NOMO-1 treated with DMSO at 0.1 percent for 48 hours (cell line): ENCODE measurements around the gene ANO4.
"Not testable (repeated sequence)": the region's sequence is repeated elsewhere in the genome, so short reads cannot be mapped to it uniquely, and the experiment has no call there.

ENCODE experiments used
- DNase-seq: peaks from one replicate; lab custom pipeline; 2025; ENCODE audit not compliant: unreplicated experiment; lab: John Stamatoyannopoulos, UW

The ANO4 gene

GRCh38 chr12:100868487-100868886 lies 73.9 kb downstream of the ANO4 start:
- no peak for DNase-seq

- DNase-seq: no peak
Measured at GRCh38 chr12:100871195-100871734, 76.7 kb downstream of the ANO4 start.

- no peak for DNase-seq
Measured at GRCh38 chr12:100875156-100875555, 80.6 kb downstream of the ANO4 start.

- DNase-seq: no peak
Measured at GRCh38 chr12:100875771-100876170, 81.2 kb downstream of the ANO4 start.

- no peak for DNase-seq
Measured at GRCh38 chr12:100877776-100878175, 83.2 kb downstream of the ANO4 start.

- DNase-seq: no peak
Measured at GRCh38 chr12:100895192-100895591, 100.6 kb downstream of the ANO4 start.

- DNase-seq: no peak
Measured at GRCh38 chr12:100896192-100896591, 101.6 kb downstream of the ANO4 start.

GRCh38 chr12:100897240-100897639 lies 102.7 kb downstream of the ANO4 start:
- no peak for DNase-seq

GRCh38 chr12:100899301-100899700 lies 104.7 kb downstream of the ANO4 start:
- DNase-seq: no peak

- no peak for DNase-seq
Measured at GRCh38 chr12:100900808-100901207, 106.2 kb downstream of the ANO4 start.

- DNase-seq: no peak
Measured at GRCh38 chr12:100901266-100901665, 106.7 kb downstream of the ANO4 start.

GRCh38 chr12:100904270-100904669 lies 109.7 kb downstream of the ANO4 start:
- DNase-seq: no peak

GRCh38 chr12:100908501-100908900 lies 113.9 kb downstream of the ANO4 start:
- no peak for DNase-seq

- no peak for DNase-seq
Measured at GRCh38 chr12:100913872-100914592, 119.5 kb downstream of the ANO4 start.

GRCh38 chr12:100919116-100919515 lies 124.5 kb downstream of the ANO4 start:
- no peak for DNase-seq

- no peak for DNase-seq
Measured at GRCh38 chr12:100920493-100920892, 125.9 kb downstream of the ANO4 start.

- no peak for DNase-seq
Measured at GRCh38 chr12:100926669-100927248, 132.2 kb downstream of the ANO4 start.

- DNase-seq: no peak
Measured at GRCh38 chr12:100927826-100928225, 133.2 kb downstream of the ANO4 start.

- DNase-seq: no peak
Measured at GRCh38 chr12:100932571-100932970, 138.0 kb downstream of the ANO4 start.

GRCh38 chr12:100933531-100933930 lies 139.0 kb downstream of the ANO4 start:
- DNase-seq: not testable (repeated sequence)

GRCh38 chr12:100935929-100936328 lies 141.4 kb downstream of the ANO4 start:
- no peak for DNase-seq

GRCh38 chr12:100936661-100937060 lies 142.1 kb downstream of the ANO4 start:
- no peak for DNase-seq

GRCh38 chr12:100940503-100940902 lies 145.9 kb downstream of the ANO4 start:
- DNase-seq: no peak
